SK-N-SH treated with all-trans-retinoic acid at 6 μM for 48 hours (cell line): ENCODE measurements around the gene PTPRN2.

Experiments
- ATAC-seq: fragments of 200-7000 bp; cut with Tn5 transposase; 3 replicates; pipeline ENCODE4 v1.9.1; 2020; ENCODE audit warnings: mild to moderate bottlenecking, moderate library complexity
- ARNTL ChIP-seq: fragments of 450-650 bp; formaldehyde crosslinking; IDR thresholded peaks from 2 replicates; pipeline ENCODE4 v1.5.0; 2020; ENCODE audit warnings: low read depth, mild to moderate bottlenecking, moderate library complexity, borderline replicate concordance
- BACH2 ChIP-seq: fragments of 250-450 bp; sonication (Bioruptor Pico); IDR thresholded peaks from 2 replicates; pipeline ENCODE4 v1.9.0; 2021; ENCODE audit warnings: mild to moderate bottlenecking, borderline replicate concordance
- CREB5 ChIP-seq: fragments of 250-450 bp; sonication (Bioruptor Pico); IDR thresholded peaks from 2 replicates; pipeline ENCODE4 v1.5.1; 2020; ENCODE audit warnings: low read depth, mild to moderate bottlenecking, moderate library complexity
- CSDC2 ChIP-seq: fragments of 250-450 bp; sonication (Bioruptor Pico); IDR thresholded peaks from 2 replicates; pipeline ENCODE4 v1.5.0; 2020; ENCODE audit warnings: mild to moderate bottlenecking, moderate library complexity
- CSRNP3 ChIP-seq: fragments of 250-450 bp; sonication (Bioruptor Pico); IDR thresholded peaks from 2 replicates; pipeline ENCODE4 v1.5.1; 2021; ENCODE audit warnings: mild to moderate bottlenecking, moderate library complexity
- ESRRG ChIP-seq: fragments of 250-450 bp; sonication (Bioruptor Pico); IDR thresholded peaks from 2 replicates; pipeline ENCODE4 v1.6.1; 2021; ENCODE audit warnings: mild to moderate bottlenecking
- GLIS3 ChIP-seq: fragments of 250-450 bp; sonication (Bioruptor Pico); IDR thresholded peaks from 2 replicates; pipeline ENCODE4 v1.5.0; 2020; ENCODE audit warnings: mild to moderate bottlenecking, moderate library complexity
- ISL1 ChIP-seq: fragments of 250-450 bp; sonication (Bioruptor Pico); IDR thresholded peaks from 2 replicates; pipeline ENCODE4 v2.1.2; 2022; ENCODE audit warnings: mild to moderate bottlenecking, moderate library complexity
- OSR1 ChIP-seq: fragments of 250-450 bp; sonication (Bioruptor Pico); IDR thresholded peaks from 2 replicates; pipeline ENCODE4 v1.8.0; 2022; ENCODE audit warnings: moderate library complexity, mild to moderate bottlenecking, inconsistent platforms
- POU6F1 ChIP-seq: fragments of 250-450 bp; sonication (Bioruptor Pico); IDR thresholded peaks from 2 replicates; pipeline ENCODE4 v1.8.0; 2021; ENCODE audit warnings: low read depth, mild to moderate bottlenecking, moderate library complexity, borderline replicate concordance
- PPARA ChIP-seq: fragments of 250-450 bp; sonication (Bioruptor Pico); IDR thresholded peaks from 2 replicates; pipeline ENCODE4 v1.5.0; 2020; ENCODE audit warnings: mild to moderate bottlenecking, borderline replicate concordance
- RARB ChIP-seq: fragments of 250-450 bp; sonication (Bioruptor Pico); IDR thresholded peaks from 2 replicates; pipeline ENCODE4 v1.8.0; 2021; ENCODE audit warnings: mild to moderate bottlenecking, moderate library complexity
- SNAI2 ChIP-seq: fragments of 250-450 bp; sonication (Bioruptor Pico); IDR thresholded peaks from 2 replicates; pipeline ENCODE4 v1.5.0; 2020; ENCODE audit warnings: mild to moderate bottlenecking, moderate library complexity
- TCF4 ChIP-seq: fragments of 250-450 bp; sonication (Bioruptor Pico); IDR thresholded peaks from 2 replicates; pipeline ENCODE4 v1.8.0; 2021; ENCODE audit warnings: mild to moderate bottlenecking, moderate library complexity, borderline replicate concordance
- TSHZ2 ChIP-seq: fragments of 250-450 bp; sonication (Bioruptor Pico); IDR thresholded peaks from 2 replicates; pipeline ENCODE4 v1.5.0; 2020; ENCODE audit warnings: mild to moderate bottlenecking, moderate library complexity
- ZC3H10 ChIP-seq: fragments of 250-450 bp; sonication (Bioruptor Pico); IDR thresholded peaks from 2 replicates; pipeline ENCODE4 v1.5.1; 2021; ENCODE audit warnings: mild to moderate bottlenecking, moderate library complexity
- ZFP3 ChIP-seq: fragments of 250-450 bp; sonication (Bioruptor Pico); IDR thresholded peaks from 2 replicates; pipeline ENCODE4 v1.5.0; 2020; ENCODE audit warnings: mild to moderate bottlenecking, moderate library complexity
- ZFP30 ChIP-seq: fragments of 450-650 bp; formaldehyde crosslinking; IDR thresholded peaks from 2 replicates; pipeline ENCODE4 v1.5.0; 2022; ENCODE audit warnings: mild to moderate bottlenecking, moderate library complexity
- ZNF70 ChIP-seq: fragments of 450-650 bp; formaldehyde crosslinking; IDR thresholded peaks from 2 replicates; pipeline ENCODE4 v1.5.0; 2020; ENCODE audit warnings: mild to moderate bottlenecking, moderate library complexity
- ZNF8 ChIP-seq: fragments of 450-650 bp; formaldehyde crosslinking; IDR thresholded peaks from 2 replicates; pipeline ENCODE4 v1.5.0; 2020; ENCODE audit warnings: mild to moderate bottlenecking, moderate library complexity

PTPRN2 gene

GRCh38 chr7:157839672-157840167, 747.9 kb downstream of the PTPRN2 start (continued):
- no peak for TF ChIP-seq TCF4
- TF ChIP-seq OSR1 (CRISPR knock-in tag), result no peak
- TF ChIP-seq, all 23 proteins: peak for 0

- TF ChIP-seq PPARA (no peak), OSR1 (CRISPR knock-in tag) (no peak), TCF4 (no peak), ARNTL (CRISPR knock-in tag) (no peak), SNAI2 (CRISPR knock-in tag) (no peak), RARB (CRISPR knock-in tag) (no peak), ESRRG (no peak), GLIS3 (CRISPR knock-in tag) (no peak), CSRNP3 (CRISPR knock-in tag) (no peak), BACH2 (CRISPR knock-in tag) (no peak), CREB5 (CRISPR knock-in tag) (no peak), ZC3H10 (CRISPR knock-in tag) (no peak), ISL1 (CRISPR knock-in tag) (no peak), ZFP3 (CRISPR knock-in tag) (no peak), CSDC2 (CRISPR knock-in tag) (no peak), TSHZ2 (CRISPR knock-in tag) (no peak), ZNF8 (CRISPR knock-in tag) (no peak), ZFP30 (CRISPR knock-in tag) (no peak)
- no peak for ATAC-seq
Observed at GRCh38 chr7:157839226-157839625, 748.4 kb downstream of the PTPRN2 start.

GRCh38 chr7:157837561-157837960, 750.1 kb downstream of the PTPRN2 start:
- no peak for ATAC-seq
- no peak for TF ChIP-seq OSR1 (CRISPR knock-in tag)
- no peak for TF ChIP-seq GLIS3 (CRISPR knock-in tag)
- no peak for TF ChIP-seq ZNF70 (CRISPR knock-in tag)
- TF ChIP-seq CSDC2 (CRISPR knock-in tag), result no peak

GRCh38 chr7:157837047-157837446, 750.6 kb downstream of the PTPRN2 start:
- TF ChIP-seq GLIS3 (CRISPR knock-in tag) (no peak), PPARA (no peak), OSR1 (CRISPR knock-in tag) (no peak), BACH2 (CRISPR knock-in tag) (no peak), ISL1 (CRISPR knock-in tag) (no peak), ZNF70 (CRISPR knock-in tag) (no peak), POU6F1 (CRISPR knock-in tag) (no peak), RARB (CRISPR knock-in tag) (no peak), ESRRG (no peak)
- ATAC-seq, result no peak
